ENCODE measurements around the gene URI1.
"Not testable (repeated sequence)": the region's sequence is repeated elsewhere in the genome, so short reads cannot be mapped to it uniquely, and the experiment has no call there.

URI1 gene

DNA sequence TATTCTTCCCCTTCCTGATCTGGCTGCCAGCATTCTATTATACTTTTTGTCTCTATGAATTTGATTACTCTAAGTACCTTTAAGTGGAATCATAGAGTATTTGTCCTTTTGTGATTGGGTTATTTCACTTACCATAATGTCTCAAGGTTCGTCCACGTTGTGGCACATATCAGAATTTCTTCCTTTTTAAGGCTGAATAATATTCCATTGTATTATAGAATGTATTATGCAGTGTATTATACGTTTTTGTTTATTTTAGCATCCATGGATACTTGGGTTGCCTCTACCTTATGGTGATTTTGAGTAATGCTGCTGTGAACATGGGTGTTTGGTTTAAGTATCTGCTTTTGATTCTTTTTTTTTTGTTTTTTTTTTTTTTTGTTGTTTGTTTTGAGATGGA, 19.3 kb downstream of the URI1 start:
- Histone ChIP-seq H3K4me3 (ENCODE audit: low read depth in 1 of 2, low read length in 2 of 2) (no peak overlapping the region), H3K4me1 (ENCODE audit: insufficient read depth, low read length) (peaks cover 14% of the 10 kb centered on the region), H3K27me3 (ENCODE audit: control insufficient read depth in 1 of 2, insufficient read depth in 2 of 2, low read length in 2 of 2) (no peaks in the 10 kb centered on the region), H3K9me3 (ENCODE audit: low read length) (no peaks in the 10 kb centered on the region), H3K27ac (ENCODE audit: low read depth, low read length) (no peak overlapping the region), H3K9ac (ENCODE audit: low read length) (no peak overlapping the region), H3K36me3 (ENCODE audit: insufficient read depth, low read length) (no peaks in the 10 kb centered on the region)

DNA sequence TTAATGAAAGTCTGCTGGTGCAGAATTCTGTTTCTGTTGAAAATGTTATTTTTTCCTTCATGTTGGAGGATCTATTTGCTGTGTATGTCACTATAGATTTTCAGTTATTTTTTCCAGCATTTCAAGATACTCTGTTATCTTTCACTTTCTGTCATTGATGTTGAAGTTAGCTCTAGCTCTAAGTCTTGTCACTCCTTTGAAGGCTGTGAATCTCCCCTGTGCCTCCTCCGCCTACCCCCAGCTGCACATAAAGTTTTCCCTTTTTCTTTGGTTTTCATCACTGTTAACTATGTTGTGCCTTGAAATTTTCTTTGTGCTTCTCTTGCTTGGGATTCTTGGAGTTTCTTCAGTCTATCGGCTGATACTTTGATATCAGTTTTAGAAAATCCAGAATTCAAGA, 20.8 kb downstream of the URI1 start:
- Histone ChIP-seq H3K27me3 (ENCODE audit: control insufficient read depth in 1 of 2, insufficient read depth in 2 of 2, low read length in 2 of 2) (no peaks in the 10 kb centered on the region), H3K4me3 (ENCODE audit: low read depth in 1 of 2, low read length in 2 of 2) (no peak overlapping the region), H3K27ac (ENCODE audit: low read depth, low read length) (no peak overlapping the region), H3K36me3 (ENCODE audit: insufficient read depth, low read length) (no peaks in the 10 kb centered on the region), H3K4me1 (ENCODE audit: insufficient read depth, low read length) (peaks cover 28% of the 10 kb centered on the region), H3K9ac (ENCODE audit: low read length) (no peak overlapping the region), H3K9me3 (ENCODE audit: low read length) (no peaks in the 10 kb centered on the region)

DNA sequence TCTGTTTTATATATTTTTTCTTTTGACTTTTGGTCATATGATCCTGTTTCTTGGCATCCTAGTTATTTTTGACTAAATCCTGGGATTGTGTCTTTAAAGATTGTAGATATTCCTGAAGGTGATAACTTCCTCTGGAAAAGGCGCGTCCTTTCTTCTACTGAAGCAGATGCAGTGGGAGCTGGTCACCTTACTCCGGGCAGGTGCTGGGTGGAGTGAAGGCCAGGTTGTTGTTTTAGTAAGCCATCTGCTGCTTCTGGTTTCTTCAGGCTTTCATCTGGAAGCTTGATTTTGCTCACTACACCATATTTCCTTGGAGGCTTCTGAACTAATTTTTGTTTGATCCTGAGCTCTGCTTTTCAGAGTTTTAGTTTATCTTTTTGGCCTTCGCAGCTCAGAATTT, 21.5 kb downstream of the URI1 start:
- no peak overlapping the region for H3K4me3 ChIP-seq (ENCODE audit: low read depth in 1 of 2, low read length in 2 of 2)
- no peaks in the 10 kb centered on the region for H3K36me3 ChIP-seq (ENCODE audit: insufficient read depth, low read length)
- H3K27me3 ChIP-seq (ENCODE audit: control insufficient read depth in 1 of 2, insufficient read depth in 2 of 2, low read length in 2 of 2) = no peaks in the 10 kb centered on the region
- peaks cover 30% of the 10 kb centered on the region for H3K4me1 ChIP-seq (ENCODE audit: insufficient read depth, low read length)
- H3K9me3 ChIP-seq (ENCODE audit: low read length) = no peaks in the 10 kb centered on the region
- H3K9ac ChIP-seq (ENCODE audit: low read length) = no peak overlapping the region
- no peak overlapping the region for H3K27ac ChIP-seq (ENCODE audit: low read depth, low read length)

DNA sequence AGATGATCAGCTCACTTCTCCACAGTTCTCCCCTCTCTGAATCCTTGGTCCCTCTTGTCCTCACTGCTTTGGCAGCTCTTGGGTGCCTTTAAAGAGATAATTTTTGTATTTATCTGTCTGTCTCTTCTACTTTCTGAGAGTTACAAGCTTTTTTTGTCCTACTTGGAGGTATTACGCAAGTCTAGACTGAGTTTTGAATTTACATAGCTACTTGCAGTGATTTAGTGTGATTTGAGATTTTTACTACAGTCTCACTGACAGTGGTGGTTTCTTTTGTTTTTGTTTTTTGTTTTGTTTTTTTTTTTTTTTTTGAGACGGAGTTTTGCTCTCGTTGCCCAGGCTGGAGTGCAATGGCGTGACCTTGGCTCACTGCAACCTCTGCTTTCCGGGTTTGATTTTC, 22.1 kb downstream of the URI1 start:
- Histone ChIP-seq H3K9me3 (ENCODE audit: low read length) (no peaks in the 10 kb centered on the region), H3K36me3 (ENCODE audit: insufficient read depth, low read length) (no peaks in the 10 kb centered on the region), H3K27me3 (ENCODE audit: control insufficient read depth in 1 of 2, insufficient read depth in 2 of 2, low read length in 2 of 2) (no peaks in the 10 kb centered on the region), H3K4me1 (ENCODE audit: insufficient read depth, low read length) (peaks cover 30% of the 10 kb centered on the region), H3K4me3 (ENCODE audit: low read depth in 1 of 2, low read length in 2 of 2) (no peak overlapping the region), H3K9ac (ENCODE audit: low read length) (no peak overlapping the region), H3K27ac (ENCODE audit: low read depth, low read length) (no peak overlapping the region)

DNA sequence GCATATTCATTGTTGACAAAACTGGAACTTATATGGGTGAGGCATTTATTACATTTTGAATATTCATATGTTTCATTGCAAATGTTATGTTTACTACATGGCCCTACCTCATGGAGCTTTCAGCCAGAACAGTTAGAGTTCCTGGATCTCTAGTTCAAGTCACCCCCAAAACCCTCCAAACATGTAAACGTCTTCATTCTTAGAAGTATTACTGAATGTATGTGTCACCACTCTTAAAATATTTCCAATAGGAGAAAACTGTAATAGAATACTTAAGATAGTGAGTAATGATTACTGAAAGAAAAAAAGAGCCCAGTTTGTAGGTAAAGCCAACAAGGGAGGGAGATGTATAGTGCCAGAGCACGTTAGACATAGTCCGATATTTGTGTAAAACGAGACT, 23.5 kb downstream of the URI1 start:
- Histone ChIP-seq H3K4me1 (ENCODE audit: insufficient read depth, low read length) (peaks cover 33% of the 10 kb centered on the region), H3K4me3 (ENCODE audit: low read depth in 1 of 2, low read length in 2 of 2) (no peak overlapping the region), H3K36me3 (ENCODE audit: insufficient read depth, low read length) (no peaks in the 10 kb centered on the region), H3K27me3 (ENCODE audit: control insufficient read depth in 1 of 2, insufficient read depth in 2 of 2, low read length in 2 of 2) (no peaks in the 10 kb centered on the region), H3K9me3 (ENCODE audit: low read length) (no peaks in the 10 kb centered on the region), H3K27ac (ENCODE audit: low read depth, low read length) (no peak overlapping the region), H3K9ac (ENCODE audit: low read length) (no peak overlapping the region)

DNA sequence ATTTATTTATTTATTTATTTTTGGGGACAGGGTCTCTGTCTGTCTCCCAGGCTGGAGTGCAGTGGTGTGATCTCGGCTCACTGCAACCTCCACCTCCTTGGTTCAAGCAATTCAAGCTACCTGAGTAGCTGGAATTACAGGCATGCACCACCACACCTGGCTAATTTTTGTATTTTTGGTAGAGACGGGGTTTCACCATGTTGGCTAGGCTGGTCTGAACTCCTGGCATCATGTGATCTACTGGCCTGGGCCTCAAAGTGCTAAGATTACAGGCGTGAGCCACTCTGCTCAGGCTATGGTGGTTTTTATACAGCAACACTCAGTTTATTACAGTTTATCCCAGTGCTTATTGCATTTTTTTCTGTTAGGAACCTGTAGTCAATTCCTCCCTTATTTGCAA, 24.1 kb downstream of the URI1 start:
- peaks cover 35% of the 10 kb centered on the region for H3K4me1 ChIP-seq (ENCODE audit: insufficient read depth, low read length)
- H3K9ac ChIP-seq (ENCODE audit: low read length); H3K27ac ChIP-seq (ENCODE audit: low read depth, low read length); H3K9me3 ChIP-seq (ENCODE audit: low read length); H3K27me3 ChIP-seq (ENCODE audit: control insufficient read depth in 1 of 2, insufficient read depth in 2 of 2, low read length in 2 of 2); H3K4me3 ChIP-seq (ENCODE audit: low read depth in 1 of 2, low read length in 2 of 2); H3K36me3 ChIP-seq (ENCODE audit: insufficient read depth, low read length): not testable (repeated sequence)

DNA sequence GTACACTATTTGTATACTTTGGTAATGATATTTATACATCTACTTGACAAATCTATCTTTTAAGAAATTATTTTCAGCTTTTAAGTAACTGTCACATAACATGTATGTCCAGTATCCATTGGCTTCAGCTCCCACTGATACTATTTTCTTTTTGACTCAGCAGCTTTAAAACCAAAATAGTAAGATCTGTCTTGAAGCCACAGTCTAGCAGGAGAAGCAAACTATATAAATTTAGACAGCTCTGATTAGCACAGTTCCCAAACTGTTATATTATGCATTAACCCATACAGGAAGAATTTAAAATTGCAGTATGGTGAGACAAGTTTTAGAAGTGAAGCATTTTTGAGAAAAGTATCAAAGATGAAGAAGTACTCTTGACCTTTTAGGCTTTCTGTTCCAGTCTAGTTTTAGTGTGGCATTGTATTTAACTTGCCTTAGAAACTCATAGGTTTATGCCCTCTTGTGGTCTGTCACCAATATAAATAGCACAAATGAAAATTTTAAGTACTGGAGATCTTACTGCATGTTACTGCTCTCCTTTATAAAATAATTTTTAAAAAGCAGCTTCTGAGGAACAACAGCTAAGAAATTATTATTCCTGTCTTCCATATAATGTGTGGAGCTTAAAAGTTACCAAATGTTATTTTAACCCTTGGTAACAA, 24.7 kb downstream of the URI1 start:
- Histone ChIP-seq H3K9me3 (ENCODE audit: low read length) (no peaks in the 10 kb centered on the region), H3K36me3 (ENCODE audit: insufficient read depth, low read length) (no peaks in the 10 kb centered on the region), H3K27me3 (ENCODE audit: control insufficient read depth in 1 of 2, insufficient read depth in 2 of 2, low read length in 2 of 2) (no peaks in the 10 kb centered on the region), H3K9ac (ENCODE audit: low read length) (no peak overlapping the region), H3K4me3 (ENCODE audit: low read depth in 1 of 2, low read length in 2 of 2) (no peak overlapping the region), H3K27ac (ENCODE audit: low read depth, low read length) (no peak overlapping the region), H3K4me1 (ENCODE audit: insufficient read depth, low read length) (peaks cover 35% of the 10 kb centered on the region)

DNA sequence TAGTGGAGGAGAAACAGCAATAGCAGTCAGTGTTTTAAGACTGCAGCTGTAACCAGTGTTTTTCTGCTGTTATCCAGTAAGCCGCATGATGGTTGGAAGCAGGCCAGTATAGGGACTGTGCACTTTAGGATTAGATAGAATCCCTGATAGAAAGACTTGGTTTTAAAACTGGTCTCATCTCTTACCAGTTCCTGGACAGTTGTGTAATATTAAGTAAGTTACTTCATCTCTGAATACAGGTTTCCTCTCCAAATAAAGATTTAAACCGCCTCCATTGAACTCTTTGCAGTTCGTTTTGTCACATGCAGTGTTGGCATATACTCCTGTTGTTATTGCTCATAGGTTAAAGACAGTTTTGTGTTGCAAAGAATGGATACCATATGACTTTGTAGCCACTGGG, 25.6 kb downstream of the URI1 start:
- no peaks in the 10 kb centered on the region for H3K27me3 ChIP-seq (ENCODE audit: control insufficient read depth in 1 of 2, insufficient read depth in 2 of 2, low read length in 2 of 2)
- no peak overlapping the region for H3K4me3 ChIP-seq (ENCODE audit: low read depth in 1 of 2, low read length in 2 of 2)
- H3K27ac ChIP-seq (ENCODE audit: low read depth, low read length) = no peak overlapping the region
- H3K9me3 ChIP-seq (ENCODE audit: low read length) = no peaks in the 10 kb centered on the region
- peaks cover 35% of the 10 kb centered on the region for H3K4me1 ChIP-seq (ENCODE audit: insufficient read depth, low read length)
- H3K9ac ChIP-seq (ENCODE audit: low read length) = no peak overlapping the region
- no peaks in the 10 kb centered on the region for H3K36me3 ChIP-seq (ENCODE audit: insufficient read depth, low read length)

DNA sequence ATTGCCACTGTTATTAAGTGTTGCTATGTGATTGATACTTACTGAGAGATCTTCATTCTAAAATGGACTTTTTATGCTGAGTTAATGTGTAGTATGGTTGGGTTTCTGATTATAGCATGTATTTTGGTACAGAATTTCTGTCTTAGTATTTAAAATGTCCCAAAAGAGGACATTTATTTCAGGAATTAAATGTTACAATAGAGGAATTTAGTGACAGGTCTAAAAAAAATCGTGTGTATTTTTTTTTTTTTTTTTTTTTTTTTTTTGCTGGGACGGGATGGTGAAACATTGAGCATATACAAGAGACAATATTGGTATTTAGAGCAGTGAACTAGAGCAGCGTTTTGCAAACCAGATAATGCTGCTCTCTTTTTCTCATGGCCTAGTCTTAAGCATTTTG, 27.9 kb downstream of the URI1 start:
- Histone ChIP-seq H3K9me3 (ENCODE audit: low read length) (no peaks in the 10 kb centered on the region), H3K4me1 (ENCODE audit: insufficient read depth, low read length) (peaks cover 25% of the 10 kb centered on the region), H3K4me3 (ENCODE audit: low read depth in 1 of 2, low read length in 2 of 2) (no peak overlapping the region), H3K27ac (ENCODE audit: low read depth, low read length) (no peak overlapping the region), H3K36me3 (ENCODE audit: insufficient read depth, low read length) (no peaks in the 10 kb centered on the region), H3K27me3 (ENCODE audit: control insufficient read depth in 1 of 2, insufficient read depth in 2 of 2, low read length in 2 of 2) (no peaks in the 10 kb centered on the region), H3K9ac (ENCODE audit: low read length) (no peak overlapping the region)

DNA sequence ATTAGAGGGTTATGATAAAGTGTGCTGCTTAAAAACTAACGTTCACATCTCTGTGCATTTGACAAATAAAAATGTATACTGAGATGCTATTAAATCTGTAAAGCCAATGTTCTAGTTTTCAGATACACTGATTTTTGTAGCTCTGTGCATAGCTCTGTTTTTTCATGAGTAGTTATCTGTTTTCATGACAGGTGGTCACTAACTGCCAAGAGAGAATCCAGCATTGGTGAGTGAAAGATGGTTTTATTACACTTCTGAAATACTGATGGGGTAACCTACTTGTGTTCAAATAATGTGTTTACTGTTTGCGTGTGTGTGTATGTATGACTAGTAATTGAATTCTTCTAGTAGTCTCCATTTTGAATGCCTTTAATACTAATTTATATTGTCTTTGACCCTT, 29.0 kb downstream of the URI1 start:
- Histone ChIP-seq H3K36me3 (ENCODE audit: insufficient read depth, low read length) (no peaks in the 10 kb centered on the region), H3K4me1 (ENCODE audit: insufficient read depth, low read length) (peaks cover 24% of the 10 kb centered on the region), H3K9me3 (ENCODE audit: low read length) (no peaks in the 10 kb centered on the region), H3K27ac (ENCODE audit: low read depth, low read length) (no peak overlapping the region), H3K9ac (ENCODE audit: low read length) (no peak overlapping the region), H3K4me3 (ENCODE audit: low read depth in 1 of 2, low read length in 2 of 2) (no peak overlapping the region), H3K27me3 (ENCODE audit: control insufficient read depth in 1 of 2, insufficient read depth in 2 of 2, low read length in 2 of 2) (no peaks in the 10 kb centered on the region)

DNA sequence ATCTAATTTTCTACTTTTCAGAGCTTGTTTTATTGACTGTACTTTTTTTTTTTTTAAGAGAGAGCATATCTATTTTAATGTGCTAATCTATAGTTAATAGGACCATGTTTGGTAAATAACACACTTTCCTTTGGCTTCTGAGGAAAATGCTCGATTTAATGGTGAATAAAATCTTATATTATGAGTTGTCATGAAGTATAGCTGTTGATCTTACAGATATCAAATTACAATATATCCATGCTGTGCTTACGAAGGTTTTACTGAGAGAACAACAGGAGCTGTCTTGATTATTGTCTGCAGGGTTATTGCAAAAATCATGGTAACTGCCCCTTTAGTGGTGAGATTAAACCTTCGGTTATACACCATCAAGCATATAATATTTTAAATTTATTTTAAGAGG, 29.6 kb downstream of the URI1 start:
- Histone ChIP-seq H3K27ac (ENCODE audit: low read depth, low read length) (no peak overlapping the region), H3K4me3 (ENCODE audit: low read depth in 1 of 2, low read length in 2 of 2) (no peak overlapping the region), H3K9me3 (ENCODE audit: low read length) (no peaks in the 10 kb centered on the region), H3K4me1 (ENCODE audit: insufficient read depth, low read length) (peaks cover 18% of the 10 kb centered on the region), H3K36me3 (ENCODE audit: insufficient read depth, low read length) (no peaks in the 10 kb centered on the region), H3K9ac (ENCODE audit: low read length) (no peak overlapping the region), H3K27me3 (ENCODE audit: control insufficient read depth in 1 of 2, insufficient read depth in 2 of 2, low read length in 2 of 2) (no peaks in the 10 kb centered on the region)

DNA sequence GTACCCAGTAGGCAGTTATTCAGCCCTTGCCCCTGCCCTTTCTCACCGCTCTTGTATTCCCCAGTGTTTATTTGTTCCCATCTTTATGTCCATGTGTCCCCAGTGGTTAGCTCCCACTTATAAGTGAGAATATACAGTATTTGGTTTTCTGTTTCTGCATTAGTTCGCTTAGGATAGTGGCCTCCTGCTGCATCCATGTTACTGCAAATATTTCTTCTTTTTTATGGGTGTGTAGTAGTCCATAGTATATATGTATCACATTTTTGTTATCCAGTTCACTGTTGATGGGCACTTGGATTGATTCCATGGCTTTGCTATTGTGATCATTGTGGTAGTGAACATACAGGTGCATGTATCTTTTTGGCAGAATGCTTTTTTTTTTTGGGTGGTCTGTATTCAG, 32.7 kb downstream of the URI1 start:
- no peak overlapping the region for H3K4me3 ChIP-seq (ENCODE audit: low read depth in 1 of 2, low read length in 2 of 2)
- H3K27me3 ChIP-seq (ENCODE audit: control insufficient read depth in 1 of 2, insufficient read depth in 2 of 2, low read length in 2 of 2) = no peaks in the 10 kb centered on the region
- H3K27ac ChIP-seq (ENCODE audit: low read depth, low read length) = no peak overlapping the region
- H3K9ac ChIP-seq (ENCODE audit: low read length) = no peak overlapping the region
- no peaks in the 10 kb centered on the region for H3K36me3 ChIP-seq (ENCODE audit: insufficient read depth, low read length)
- H3K4me1 ChIP-seq (ENCODE audit: insufficient read depth, low read length) = peaks cover 5% of the 10 kb centered on the region
- no peaks in the 10 kb centered on the region for H3K9me3 ChIP-seq (ENCODE audit: low read length)

Measured in muscle layer of colon (tissue), 2 donors.